Keratinocyte (primary cell): ENCODE data around the gene FAHD1. TPM values are rescaled to one million over a fixed set of nuclear protein-coding genes. Genes with fewer than 3 reads are reported as not detected.

Source experiments
- DNase-seq: peaks from one replicate; pipeline ENCODE4 v3.0.0-alpha.2; 2011; ENCODE audit warnings: low read depth, missing footprints, low spot score
- FAIRE-seq: peaks from 2 replicates; lab custom pipeline; 2011; peaks lifted over from hg19 to GRCh38; lab: Jason Lieb, UNC
- H2AFZ ChIP-seq: 2 replicates; pipeline ENCODE4 v1.6.0; 2012; ENCODE audit warnings: low read length, control low read depth, inconsistent platforms; ENCODE audit not compliant: control insufficient read depth
- H3K27ac ChIP-seq: 2 replicates; pipeline ENCODE4 v1.5.1; 2011; ENCODE audit warnings: low read length; ENCODE audit not compliant: control insufficient read depth, insufficient read depth
- H3K27me3 ChIP-seq: 3 replicates; pipeline ENCODE4 v1.6.0; 2011; ENCODE audit warnings: low read length; ENCODE audit not compliant: control insufficient read depth, insufficient read depth; ENCODE audit errors: extremely low read depth
- H3K36me3 ChIP-seq, 2 experiments: 2 replicates in 1 of 2; 3 replicates in 1 of 2; pipeline ENCODE4 v1.5.1; 2011; ENCODE audit warnings: low read length in 2 of 2, mild to moderate bottlenecking in 1 of 2; ENCODE audit not compliant: control insufficient read depth in 2 of 2, insufficient read depth in 2 of 2; ENCODE audit errors: extremely low read depth in 1 of 2
- H3K4me1 ChIP-seq: 3 replicates; pipeline ENCODE4 v1.5.1; 2011; ENCODE audit warnings: low read length; ENCODE audit not compliant: control insufficient read depth, insufficient read depth; ENCODE audit errors: extremely low read depth
- H3K4me2 ChIP-seq: 3 replicates; pipeline ENCODE4 v1.6.0; 2011; ENCODE audit warnings: low read depth, low read length; ENCODE audit not compliant: control insufficient read depth, insufficient read depth; ENCODE audit errors: extremely low read depth
- H3K4me3 ChIP-seq, 3 experiments: fragments of 200-600 bp in 1 of 3; sonication (generic) in 1 of 3; 2 replicates in 2 of 3; 3 replicates in 1 of 3; pipeline ENCODE4 v1.5.1; 2011 to 2016; ENCODE audit warnings: low read length in 3 of 3, mild to moderate bottlenecking in 3 of 3, control low read depth in 2 of 3, inconsistent platforms in 1 of 3, low read depth in 1 of 3, mixed read lengths in 1 of 3, mixed run types in 1 of 3, moderate library complexity in 1 of 3; ENCODE audit not compliant: control insufficient read depth in 2 of 3, insufficient read depth in 2 of 3; ENCODE audit errors: extremely low read depth in 1 of 3
- H3K79me2 ChIP-seq: 2 replicates; pipeline ENCODE4 v1.6.0; 2012; ENCODE audit warnings: low read length; ENCODE audit not compliant: control insufficient read depth, insufficient read depth
- H3K9ac ChIP-seq: 3 replicates; pipeline ENCODE4 v1.6.0; 2011; ENCODE audit warnings: low read length; ENCODE audit not compliant: control insufficient read depth, insufficient read depth; ENCODE audit errors: extremely low read depth
- H3K9me1 ChIP-seq: 3 replicates; pipeline ENCODE4 v1.6.0; 2011; ENCODE audit warnings: low read length; ENCODE audit not compliant: control insufficient read depth, insufficient read depth; ENCODE audit errors: extremely low read depth
- H3K9me3 ChIP-seq: 2 replicates; pipeline ENCODE4 v1.5.1; 2012; ENCODE audit warnings: low read depth, low read length; ENCODE audit not compliant: control insufficient read depth
- H4K20me1 ChIP-seq: 3 replicates; pipeline ENCODE4 v1.6.0; 2011; ENCODE audit warnings: low read length; ENCODE audit not compliant: control insufficient read depth, insufficient read depth; ENCODE audit errors: extremely low read depth
- EZH2 ChIP-seq: IDR thresholded peaks from one replicate; pipeline ENCODE4 v1.6.1; 2012; ENCODE audit warnings: inconsistent platforms, mild to moderate bottlenecking, low read length, moderate library complexity
- dilution Hi-C: fragments of 300-500 bp; cut with MboI; formaldehyde crosslinking; loops from one replicate; pipeline ENCODE4 v1.7.0; 2020; ENCODE audit warnings: low sequenced_read_pairs; ENCODE audit not compliant: extremely low pct_ligation_motif_present
- polyA plus RNA-seq, 5 experiments: library from polyadenylated mRNA; depleted of rRNA in 3 of 5; stranded (reverse) in 3 of 5; stranded (forward) in 1 of 5; unstranded in 1 of 5; fragments of >200 nt; gene quantifications; 1 replicate in 1 of 5; 2 replicates in 3 of 5; 3 replicates in 1 of 5; pipeline versions ENCODE4 v1.2.1 to v1.2.3, GENCODE V29; 2011 to 2012; ENCODE audit warnings: missing spikeins in 2 of 5, low read depth in 1 of 5, low replicate concordance in 1 of 5
- TF ChIP-seq, protein P1 (sequence below), 3 experiments: IDR thresholded peaks in 1 of 3; conservative IDR thresholded peaks in 1 of 3; optimal IDR thresholded peaks in 1 of 3; 2 replicates in 2 of 3; 3 replicates in 1 of 3; pipeline versions ENCODE3 to v1.5.1; 2011; ENCODE audit warnings: low read length in 3 of 3, mild to moderate bottlenecking in 3 of 3, moderate library complexity in 2 of 3, control low read depth in 1 of 3, inconsistent platforms in 1 of 3; ENCODE audit not compliant: insufficient read depth in 2 of 3; ENCODE audit errors: extremely low read depth in 1 of 3

FAHD1 gene
- polyA plus RNA-seq, 1 donor (not counting 4 experiments of a cell fraction or from before 2014, with no cell fraction given) = 29.4 TPM

- no peaks in the 10 kb centered on the region for H3K27me3 ChIP-seq
- peaks cover 3% of the 10 kb centered on the region for H4K20me1 ChIP-seq
- no peaks in the 10 kb centered on the region for H3K9me1 ChIP-seq
- dilution Hi-C loops = no loop called here
- no peak overlapping the region for H3K4me2 ChIP-seq
- H3K27ac ChIP-seq = no peak overlapping the region
- no peak for TF ChIP-seq EZH2
- TF ChIP-seq, protein P1, sequence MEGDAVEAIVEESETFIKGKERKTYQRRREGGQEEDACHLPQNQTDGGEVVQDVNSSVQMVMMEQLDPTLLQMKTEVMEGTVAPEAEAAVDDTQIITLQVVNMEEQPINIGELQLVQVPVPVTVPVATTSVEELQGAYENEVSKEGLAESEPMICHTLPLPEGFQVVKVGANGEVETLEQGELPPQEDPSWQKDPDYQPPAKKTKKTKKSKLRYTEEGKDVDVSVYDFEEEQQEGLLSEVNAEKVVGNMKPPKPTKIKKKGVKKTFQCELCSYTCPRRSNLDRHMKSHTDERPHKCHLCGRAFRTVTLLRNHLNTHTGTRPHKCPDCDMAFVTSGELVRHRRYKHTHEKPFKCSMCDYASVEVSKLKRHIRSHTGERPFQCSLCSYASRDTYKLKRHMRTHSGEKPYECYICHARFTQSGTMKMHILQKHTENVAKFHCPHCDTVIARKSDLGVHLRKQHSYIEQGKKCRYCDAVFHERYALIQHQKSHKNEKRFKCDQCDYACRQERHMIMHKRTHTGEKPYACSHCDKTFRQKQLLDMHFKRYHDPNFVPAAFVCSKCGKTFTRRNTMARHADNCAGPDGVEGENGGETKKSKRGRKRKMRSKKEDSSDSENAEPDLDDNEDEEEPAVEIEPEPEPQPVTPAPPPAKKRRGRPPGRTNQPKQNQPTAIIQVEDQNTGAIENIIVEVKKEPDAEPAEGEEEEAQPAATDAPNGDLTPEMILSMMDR (optimal IDR thresholded peaks at IDR 0.05 in 1 of 3, IDR thresholded peaks at IDR 0.05 in 1 of 3, conservative IDR thresholded peaks at IDR 0.05 in 1 of 3; ENCODE audit: extremely low read depth in 1 of 3, insufficient read depth in 2 of 3, low read length in 3 of 3) = no peak
- H3K79me2 ChIP-seq = peaks cover 14% of the 10 kb centered on the region
- H3K9ac ChIP-seq = no peak overlapping the region
- peaks cover 0 to 11% of the 10 kb centered on the region in 2 experiments for H3K36me3 ChIP-seq
- no peak overlapping the region for H3K4me3 ChIP-seq
- peaks cover 15% of the 10 kb centered on the region for H3K4me1 ChIP-seq
- FAIRE-seq (no peak), DNase-seq (no peak)
- no peaks in the 10 kb centered on the region for H3K9me3 ChIP-seq
- H2AFZ ChIP-seq = no peak overlapping the region
Observed at GRCh38 chr16:1791256-1791942, 35.6 kb upstream of the FAHD1 start.

- Histone ChIP-seq H3K79me2 (peaks cover 7% of the 10 kb centered on the region), H3K9ac (no peak overlapping the region), H2AFZ (no peak overlapping the region), H3K9me3 (no peaks in the 10 kb centered on the region), H4K20me1 (peaks cover 3% of the 10 kb centered on the region), H3K27ac (no peak overlapping the region), H3K4me1 (peaks cover 15% of the 10 kb centered on the region), H3K9me1 (no peaks in the 10 kb centered on the region), H3K4me3 (no peak overlapping the region), H3K27me3 (no peaks in the 10 kb centered on the region), H3K36me3 (peaks cover 0 to 8% of the 10 kb centered on the region in 2 experiments), H3K4me2 (no peak overlapping the region)
- no peak for FAIRE-seq
- no peak for DNase-seq
- dilution Hi-C loops = no loop called here
- TF ChIP-seq EZH2 = no peak
- TF ChIP-seq, protein P1 (optimal IDR thresholded peaks at IDR 0.05 in 1 of 3, IDR thresholded peaks at IDR 0.05 in 1 of 3, conservative IDR thresholded peaks at IDR 0.05 in 1 of 3; ENCODE audit: extremely low read depth in 1 of 3, insufficient read depth in 2 of 3, low read length in 3 of 3) = no peak
Observed at GRCh38 chr16:1791943-1792812, 34.8 kb upstream of the FAHD1 start.
